ENCODE data around the gene ADGRG3. TPM values are rescaled to one million over a fixed set of nuclear protein-coding genes. Genes with fewer than 3 reads are reported as not detected.

Gene ADGRG3
- total RNA-seq (2011; cell fraction: chromatin; rRNA removed; ENCODE audit: low replicate concordance) = 0.40 and 1.00 TPM in 2 replicates
- total RNA-seq (2011; cell fraction: nucleolus; rRNA removed) = 0.17 and 0.66 TPM in 2 replicates
- total RNA-seq (2011; cell fraction: nucleoplasm; rRNA removed) = 0.29 TPM in 1 of 2 replicates, not detected in the other
- total RNA-seq (2014; rRNA removed) (not detected in 2 replicates), total RNA-seq (2014; rRNA removed; fragmentation: Illumina TruSeq; extraction: Trizol) (0.16 TPM in 1 of 2 replicates, not detected in the other), total RNA-seq (2015; rRNA removed; fragmentation: Illumina TruSeq; extraction: Trizol) (0.08 TPM in 1 of 2 replicates, not detected in the other), total RNA-seq (2021) (0.09 and 0.16 TPM in 2 replicates), polyA plus RNA-seq (2011; rRNA removed) (0.13 and 0.18 TPM in 2 replicates), polyA plus RNA-seq (2014; fragmentation: Illumina TruSeq; extraction: Trizol) (0.09 and 0.10 TPM in 2 replicates), polyA plus RNA-seq (2014; fragmentation: Nextera tagmentation; extraction: Ambion mirVana) (under 1 TPM; 0.10 to 0.30 TPM), polyA plus RNA-seq (2014; rRNA removed) (0.24 and 0.52 TPM in 2 replicates), polyA minus RNA-seq (2011; rRNA and poly(A)+ RNA removed) (0.21 TPM in 1 of 2 replicates, not detected in the other), Bru-seq, nascent RNA (percentile 8 among the genes with signal in this experiment), BruChase-seq, experiment 1, labeled RNA remaining after a 2-hour chase (percentile 18 among the genes with signal in this experiment), BruChase-seq, experiment 2, labeled RNA remaining after a 6-hour chase (percentile 17 among the genes with signal in this experiment)
- polyA plus RNA-seq (2011; cell fraction: cytosol; rRNA removed) = 0.09 and 0.18 TPM in 2 replicates
- polyA plus RNA-seq (2011; cell fraction: nucleus; rRNA removed) = 0.51 and 0.59 TPM in 2 replicates
- 0.03 and 2.0 TPM in 2 replicates for polyA plus RNA-seq (2012)
- polyA minus RNA-seq (2011; cell fraction: cytosol; rRNA and poly(A)+ RNA removed) = not detected in 2 replicates
- 0.27 TPM in 1 of 2 replicates, not detected in the other for polyA minus RNA-seq (2011; cell fraction: nucleus; rRNA and poly(A)+ RNA removed)
- long read RNA-seq, experiment 1 = 0 reads
- long read RNA-seq, experiment 2 = 0 reads
- long read RNA-seq, experiment 3 = 0 reads

GRCh38 chr16:57668263-57668571 is at the start of gene ADGRG3:
ADGRG3 (plus strand) TSS chr16:57668306; CDS start chr16:57668348, 42 bp downstream.
- peak within 1 kb of the TSS; percentile 55 to 84; a peak in 3 of 4 replicates for H3K9ac ChIP-seq (ENCODE audit: insufficient read depth in 1 of 2, low read depth in 2 of 2, low read length in 2 of 2)
- H3K79me2 ChIP-seq (ENCODE audit: control insufficient read depth, insufficient read depth, low read length) = no peaks in the 10 kb centered on the region
- H3K4me2 ChIP-seq (ENCODE audit: insufficient read depth, low read length) = peak within 1 kb of the TSS; percentile 9; the same call in 1 of the 2 replicates
- DNase-seq (ENCODE audit: extremely low read depth in 1 of 4, low spot score in 3 of 4) (no peak), FAIRE-seq (no peak), ATAC-seq (no peak)
- ChIA-PET CTCF (ENCODE audit: low intra/inter-chr PET ratio) (no interaction called here), POLR2A (no interaction called here)
- H3K9me3 ChIP-seq (replicated peaks; ENCODE audit: control insufficient read depth, insufficient read depth, low read depth, low read length) = no peaks in the 10 kb centered on the region
- 86% methylated on average over 6 of the region's 11 CpGs for WGBS (ENCODE audit: insufficient coverage, low coverage, missing lambda C conversion rate)
- no peak within 1 kb of the TSS for H3K4me3 ChIP-seq
- 0 out of 5 replicates have a peak, but pooled peaks cover 0 to 4% of the 10 kb centered on the region in 2 experiments for H3K27me3 ChIP-seq (ENCODE audit: control insufficient read depth in 2 of 2, insufficient read depth in 2 of 2, low read length in 2 of 2)
- BruUV-seq (replicated peaks) = no TSS peak
- no peaks in the 10 kb centered on the region for H3K36me3 ChIP-seq (ENCODE audit: control insufficient read depth, insufficient read depth, low read length)
- peaks cover 3% of the 10 kb centered on the region for H3K9me1 ChIP-seq (ENCODE audit: control insufficient read depth, insufficient read depth, low read length)
- H2AFZ ChIP-seq (ENCODE audit: low read depth, low read length) = peak within 1 kb of the TSS; percentile 85
- peak within 1 kb of the TSS; percentile 72 for H3K27ac ChIP-seq (ENCODE audit: extremely low read depth, low read depth, low read length)
- peaks cover 24 to 38% of the 10 kb centered on the region in 2 experiments for H3K4me1 ChIP-seq (replicated peaks in 1 of 2; ENCODE audit: control insufficient read depth in 2 of 2, insufficient read depth in 2 of 2, low read length in 2 of 2)
- H4K20me1 ChIP-seq (replicated peaks; ENCODE audit: control insufficient read depth, insufficient read depth, low read length) = no peaks in the 10 kb centered on the region
- intact Hi-C loops (cut with micrococcal nuclease) = loop anchor here (10.0 kb wide), 1 partner anchor 227 kb away; no protein-coding TSS in a partner anchor
- in situ Hi-C loops (cut with MboI) = loop anchor here (5.0 kb wide), 1 partner anchor 49 kb away; no protein-coding TSS in a partner anchor
- TF ChIP-seq ETV1 (tag; conservative IDR thresholded peaks at IDR 0.05; ENCODE audit: low read depth) (0 out of 2 replicates have a peak, but pooled peaks have one; percentile 6), HEY1 (CRISPR knock-in tag; IDR thresholded peaks at IDR 0.05; ENCODE audit: borderline replicate concordance) (no peak), ZNF592 (IDR thresholded peaks at IDR 0.05) (no peak), SRSF3 (IDR thresholded peaks at IDR 0.05; ENCODE audit: insufficient read depth, low read length) (no peak), ZNF316 (IDR thresholded peaks at IDR 0.05) (no peak), ZNF431 (CRISPR knock-in tag; IDR thresholded peaks at IDR 0.05) (no peak), IRF9 (tag; IDR thresholded peaks at IDR 0.05) (no peak), RBM14 (IDR thresholded peaks at IDR 0.05; ENCODE audit: borderline replicate concordance, insufficient read depth, low read depth, low read length) (0 out of 2 replicates have a peak, but pooled peaks have one; percentile 6), ZNF668 (CRISPR knock-in tag; IDR thresholded peaks at IDR 0.05) (no peak), VEZF1 (CRISPR knock-in tag; IDR thresholded peaks at IDR 0.05) (no peak), SOX6 (IDR thresholded peaks at IDR 0.05) (no peak), SETDB1 (IDR thresholded peaks at IDR 0.05; ENCODE audit: low read length) (no peak)
